Neuronal stem cell (in vitro differentiated cells): ENCODE measurements around the gene TRIM54.

Experiments used
- DNase-seq: peaks from one replicate; pipeline ENCODE4 v3.0.0-alpha.2; 2013; ENCODE audit warnings: low spot score
- H2AFZ ChIP-seq: one replicate; pipeline ENCODE4 v1.6.1; 2013; ENCODE audit warnings: mild to moderate bottlenecking, low read length, inconsistent platforms
- H2AK5ac ChIP-seq: 2 replicates; pipeline ENCODE4 v1.6.1; 2013; ENCODE audit warnings: low read depth, mild to moderate bottlenecking, inconsistent platforms, low read length, moderate library complexity, mixed read lengths
- H2BK120ac ChIP-seq: 2 replicates; pipeline ENCODE4 v1.6.1; 2013; ENCODE audit warnings: low read depth, mild to moderate bottlenecking, inconsistent platforms, low read length, moderate library complexity, mixed read lengths
- H2BK12ac ChIP-seq: one replicate; pipeline ENCODE4 v1.6.1; 2013; ENCODE audit warnings: low read length, inconsistent platforms
- H2BK15ac ChIP-seq: 2 replicates; pipeline ENCODE4 v1.6.1; 2013; ENCODE audit warnings: mild to moderate bottlenecking, low read length, inconsistent platforms, mixed read lengths
- H2BK5ac ChIP-seq: one replicate; pipeline ENCODE4 v1.6.1; 2013; ENCODE audit warnings: inconsistent platforms, mild to moderate bottlenecking, low read length, moderate library complexity
- H3K14ac ChIP-seq: one replicate; pipeline ENCODE4 v1.6.1; 2013; ENCODE audit warnings: low read length, inconsistent platforms
- H3K18ac ChIP-seq: 2 replicates; pipeline ENCODE4 v1.6.1; 2013; ENCODE audit warnings: low read length, inconsistent platforms
- H3K23ac ChIP-seq: 2 replicates; pipeline ENCODE4 v1.6.1; 2013; ENCODE audit warnings: low read depth, mild to moderate bottlenecking, mixed read lengths, low read length, inconsistent platforms; ENCODE audit not compliant: poor library complexity
- H3K27ac ChIP-seq: replicated peaks from 3 replicates; pipeline ENCODE4 v1.5.1; 2013; ENCODE audit warnings: low read length, inconsistent platforms
- H3K27me3 ChIP-seq, 3 experiments: 2 replicates each; pipeline ENCODE4 v1.6.1; 2013; ENCODE audit warnings: low read length in 3 of 3, mild to moderate bottlenecking in 2 of 3, inconsistent platforms in 1 of 3, low read depth in 1 of 3, mixed read lengths in 1 of 3, moderate library complexity in 1 of 3; ENCODE audit not compliant: control insufficient read depth in 3 of 3, insufficient read depth in 3 of 3
- H3K36me3 ChIP-seq, 2 donors: replicated peaks in 1 of 2; 2 replicates each; pipeline ENCODE4 v1.6.1; 2013; ENCODE audit warnings: low read length in 2 of 2; ENCODE audit not compliant: control insufficient read depth in 2 of 2, insufficient read depth in 2 of 2
- H3K4ac ChIP-seq: 2 replicates; pipeline ENCODE4 v1.6.1; 2013; ENCODE audit warnings: inconsistent platforms, mild to moderate bottlenecking, low read length, moderate library complexity
- H3K4me1 ChIP-seq, 2 donors: 1 replicate in 1 of 2; 2 replicates in 1 of 2; pipeline ENCODE4 v1.6.1; 2013; ENCODE audit warnings: low read length in 2 of 2, low read depth in 1 of 2; ENCODE audit not compliant: control insufficient read depth in 2 of 2, insufficient read depth in 1 of 2
- H3K4me2 ChIP-seq: one replicate; pipeline ENCODE4 v1.6.1; 2013; ENCODE audit warnings: mild to moderate bottlenecking, low read length, inconsistent platforms; ENCODE audit not compliant: insufficient read depth, poor library complexity, severe bottlenecking
- H3K4me3 ChIP-seq, 2 donors: 2 replicates each; pipeline ENCODE4 v1.5.1; 2013; ENCODE audit warnings: low read length in 2 of 2, mild to moderate bottlenecking in 2 of 2, inconsistent platforms in 1 of 2, moderate library complexity in 1 of 2
- H3K79me1 ChIP-seq: one replicate; pipeline ENCODE4 v1.6.1; 2013; ENCODE audit warnings: low read depth, mild to moderate bottlenecking, inconsistent platforms, low read length, moderate library complexity
- H3K9ac ChIP-seq: one replicate; pipeline ENCODE4 v1.6.1; 2013; ENCODE audit warnings: mild to moderate bottlenecking, low read depth, low read length, inconsistent platforms; ENCODE audit not compliant: poor library complexity
- H3K9me3 ChIP-seq, 2 donors: replicated peaks in 1 of 2; 2 replicates each; pipeline versions ENCODE3 to v1.6.1; 2013; ENCODE audit warnings: low read length in 2 of 2, mild to moderate bottlenecking in 2 of 2, inconsistent platforms in 1 of 2, low read depth in 1 of 2, mixed read lengths in 1 of 2, moderate library complexity in 1 of 2; ENCODE audit not compliant: control insufficient read depth in 2 of 2, insufficient read depth in 1 of 2
- H4K8ac ChIP-seq: one replicate; pipeline ENCODE4 v1.6.1; 2013; ENCODE audit warnings: low read depth, mild to moderate bottlenecking, inconsistent platforms, low read length, moderate library complexity
- H4K91ac ChIP-seq: one replicate; pipeline ENCODE4 v1.6.1; 2013; ENCODE audit warnings: low read length, low read depth, mild to moderate bottlenecking, inconsistent platforms; ENCODE audit not compliant: poor library complexity
- WGBS, 2 donors: extraction: QIAGEN DNeasy Blood & Tissue Kit; methylation state at CpG; one replicate each; pipeline ENCODE4 v1.1.7; 2013; ENCODE audit warnings: missing lambda C conversion rate in 2 of 2, mixed read lengths in 1 of 2; ENCODE audit not compliant: insufficient read length in 2 of 2, insufficient replicate concordance in 1 of 2; ENCODE audit errors: extremely low coverage in 2 of 2; 5-methylcytosine and 5-hydroxymethylcytosine counted together

TRIM54 gene

DNA sequence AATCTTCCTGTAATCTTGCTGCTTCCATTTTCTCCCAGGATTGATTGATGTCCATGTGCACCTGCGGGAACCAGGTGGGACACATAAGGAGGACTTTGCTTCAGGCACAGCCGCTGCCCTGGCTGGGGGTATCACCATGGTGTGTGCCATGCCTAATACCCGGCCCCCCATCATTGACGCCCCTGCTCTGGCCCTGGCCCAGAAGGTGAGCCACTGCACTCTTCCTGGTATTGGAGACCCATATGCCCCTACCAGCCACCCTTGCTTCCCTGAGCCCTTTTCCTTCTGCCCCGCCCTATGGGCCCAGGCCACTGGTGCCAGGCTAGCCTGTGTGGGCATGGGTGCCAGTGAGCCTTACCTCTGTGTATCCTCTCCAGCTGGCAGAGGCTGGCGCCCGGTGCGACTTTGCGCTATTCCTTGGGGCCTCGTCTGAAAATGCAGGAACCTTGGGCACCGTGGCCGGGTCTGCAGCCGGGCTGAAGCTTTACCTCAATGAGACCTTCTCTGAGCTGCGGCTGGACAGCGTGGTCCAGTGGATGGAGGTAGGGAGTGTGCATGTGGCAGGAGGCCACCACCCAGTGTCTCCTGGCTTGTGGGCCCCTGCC lies 44.8 kb upstream of the TRIM54 start:
- H4K8ac ChIP-seq: no peak overlapping the region
- WGBS, 2 donors: no CpG with 5 or more reads among the region's 15 CpGs
- no peak overlapping the region for H2AK5ac ChIP-seq
- peaks cover 2% of the 10 kb centered on the region for H3K79me1 ChIP-seq
- H3K27ac ChIP-seq: no peak overlapping the region
- no peak overlapping the region for H2BK120ac ChIP-seq
- H3K23ac ChIP-seq: peak overlapping the region; percentile 9
- H3K9me3 ChIP-seq: peaks cover 0 to 2% of the 10 kb centered on the region in 2 donors
- no peaks in the 10 kb centered on the region for H3K4me1 ChIP-seq
- no peak overlapping the region for H2BK15ac ChIP-seq
- H3K36me3 ChIP-seq: peaks cover 90 to 100% of the 10 kb centered on the region in 2 donors
- no peak overlapping the region for H3K18ac ChIP-seq
- no peak overlapping the region for H3K4me3 ChIP-seq
- H3K27me3 ChIP-seq: no peaks in the 10 kb centered on the region
- H3K14ac ChIP-seq: no peak overlapping the region
- no peak for DNase-seq
- no peak overlapping the region for H2BK12ac ChIP-seq
- no peak overlapping the region for H2BK5ac ChIP-seq
- H4K91ac ChIP-seq: no peak overlapping the region
- H2AFZ ChIP-seq: no peak overlapping the region
- H3K4ac ChIP-seq: no peak overlapping the region
- no peak overlapping the region for H3K9ac ChIP-seq
- H3K4me2 ChIP-seq: no peak overlapping the region

GRCh38 chr2:27238976-27239375 lies 43.3 kb upstream of the TRIM54 start:
- Histone ChIP-seq H2BK12ac (no peak overlapping the region), H3K9me3 (peaks cover 0 to 2% of the 10 kb centered on the region in 2 donors), H3K23ac (no peak overlapping the region), H3K4me2 (no peak overlapping the region), H3K18ac (no peak overlapping the region), H3K4me1 (no peaks in the 10 kb centered on the region), H3K79me1 (peaks cover 2% of the 10 kb centered on the region), H3K4me3 (no peak overlapping the region), H3K36me3 (peaks cover 89 to 100% of the 10 kb centered on the region in 2 donors), H4K8ac (no peak overlapping the region), H3K4ac (no peak overlapping the region), H3K27me3 (no peaks in the 10 kb centered on the region), H2AFZ (no peak overlapping the region), H2BK5ac (no peak overlapping the region), H4K91ac (no peak overlapping the region), H3K9ac (no peak overlapping the region), H3K27ac (no peak overlapping the region), H2AK5ac (no peak overlapping the region), H2BK120ac (no peak overlapping the region), H2BK15ac (no peak overlapping the region), H3K14ac (no peak overlapping the region)
- DNase-seq: no peak
- WGBS, 2 donors: no CpG with 5 or more reads among the region's 8 CpGs

DNA sequence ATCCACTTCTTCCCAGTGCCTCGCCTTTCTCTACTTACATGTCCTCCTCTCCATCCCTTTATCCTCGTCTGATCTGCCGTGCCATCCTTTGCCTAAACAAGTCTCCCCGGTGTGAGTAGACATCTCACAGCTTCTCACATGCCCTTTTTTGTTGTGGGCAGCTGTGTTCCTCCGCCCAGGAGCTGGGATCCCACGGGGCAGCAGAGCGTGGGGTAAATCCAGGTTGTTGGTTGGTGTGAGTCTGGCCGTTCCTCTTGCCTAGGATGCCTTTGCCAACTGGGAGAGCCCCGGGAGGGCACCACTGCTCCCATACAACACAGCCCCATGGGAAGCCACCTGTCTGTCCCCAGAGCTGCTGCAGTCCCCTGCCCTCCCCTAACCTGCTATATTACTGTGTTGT lies 41.8 kb upstream of the TRIM54 start:
- H4K91ac ChIP-seq: no peak overlapping the region
- H3K14ac ChIP-seq: no peak overlapping the region
- H3K36me3 ChIP-seq: peaks cover 81 to 100% of the 10 kb centered on the region in 2 donors
- no peak overlapping the region for H3K18ac ChIP-seq
- no peaks in the 10 kb centered on the region for H3K27me3 ChIP-seq
- no CpG with 5 or more reads among the region's 9 CpGs for WGBS, 2 donors
- H3K23ac ChIP-seq: no peak overlapping the region
- no peak overlapping the region for H3K4ac ChIP-seq
- H3K4me1 ChIP-seq: no peaks in the 10 kb centered on the region
- no peak overlapping the region for H2AFZ ChIP-seq
- H3K4me2 ChIP-seq: no peak overlapping the region
- no peak overlapping the region for H3K27ac ChIP-seq
- H2AK5ac ChIP-seq: no peak overlapping the region
- H3K4me3 ChIP-seq: no peak overlapping the region
- no peak overlapping the region for H2BK5ac ChIP-seq
- H4K8ac ChIP-seq: no peak overlapping the region
- H3K79me1 ChIP-seq: peaks cover 2% of the 10 kb centered on the region
- no peak overlapping the region for H3K9ac ChIP-seq
- no peak for DNase-seq
- no peak overlapping the region for H2BK120ac ChIP-seq
- H2BK12ac ChIP-seq: no peak overlapping the region
- no peak overlapping the region for H2BK15ac ChIP-seq
- peaks cover 0 to 2% of the 10 kb centered on the region in 2 donors for H3K9me3 ChIP-seq

DNA sequence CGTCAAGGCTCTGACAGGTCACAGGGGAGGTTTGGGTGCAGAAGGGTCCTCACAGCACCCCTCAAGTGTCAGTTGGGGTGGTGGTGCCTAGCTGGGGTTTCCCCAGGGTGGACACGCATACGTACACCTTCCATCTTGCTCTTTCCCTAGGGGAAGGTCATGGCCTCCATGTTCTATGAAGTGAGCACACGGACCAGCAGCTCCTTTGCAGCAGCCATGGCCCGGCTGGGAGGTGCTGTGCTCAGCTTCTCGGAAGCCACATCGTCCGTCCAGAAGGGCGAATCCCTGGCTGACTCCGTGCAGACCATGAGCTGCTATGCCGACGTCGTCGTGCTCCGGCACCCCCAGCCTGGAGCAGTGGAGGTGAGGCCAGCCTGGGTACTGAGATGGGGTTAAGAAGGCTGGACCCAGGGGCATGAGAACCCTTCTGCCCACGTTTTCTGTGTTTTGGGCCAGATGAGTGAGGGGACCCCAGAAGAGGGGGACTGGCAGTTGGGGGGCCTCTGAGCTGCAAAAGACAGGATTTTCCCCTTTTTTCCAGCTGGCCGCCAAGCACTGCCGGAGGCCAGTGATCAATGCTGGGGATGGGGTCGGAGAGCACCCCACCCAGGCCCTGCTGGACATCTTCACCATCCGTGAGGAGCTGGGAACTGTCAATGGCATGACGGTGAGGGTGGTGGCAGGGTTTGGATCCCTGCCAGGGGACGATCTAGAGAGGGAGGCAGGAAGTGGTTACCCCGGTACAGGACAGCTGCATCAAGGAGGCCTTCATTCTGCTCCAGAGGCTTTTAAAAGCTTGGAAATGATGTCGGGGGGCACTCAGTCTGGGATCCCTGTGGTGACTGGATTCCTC lies 40.2 kb upstream of the TRIM54 start:
- no peak for DNase-seq
- H3K36me3 ChIP-seq: peaks cover 70 to 84% of the 10 kb centered on the region in 2 donors
- H3K23ac ChIP-seq: no peak overlapping the region
- H2BK120ac ChIP-seq: no peak overlapping the region
- H2AFZ ChIP-seq: no peak overlapping the region
- no peak overlapping the region for H3K4me2 ChIP-seq
- peaks cover 0 to 2% of the 10 kb centered on the region in 2 donors for H3K9me3 ChIP-seq
- no peak overlapping the region for H4K91ac ChIP-seq
- no peak overlapping the region for H4K8ac ChIP-seq
- no peak overlapping the region for H3K4me3 ChIP-seq
- H3K9ac ChIP-seq: no peak overlapping the region
- no peak overlapping the region for H3K27ac ChIP-seq
- H2BK12ac ChIP-seq: no peak overlapping the region
- H3K14ac ChIP-seq: no peak overlapping the region
- H3K18ac ChIP-seq: no peak overlapping the region
- no peak overlapping the region for H2BK15ac ChIP-seq
- H3K27me3 ChIP-seq: no peaks in the 10 kb centered on the region
- H3K79me1 ChIP-seq: peaks cover 2% of the 10 kb centered on the region
- no peaks in the 10 kb centered on the region for H3K4me1 ChIP-seq
- no peak overlapping the region for H2BK5ac ChIP-seq
- no peak overlapping the region for H3K4ac ChIP-seq
- no peak overlapping the region for H2AK5ac ChIP-seq
- WGBS, 2 donors: no CpG with 5 or more reads among the region's 24 CpGs
